NCI-H1436 (cell line): Measurements from ENCODE around the gene ZC3H13.

Experiments
- DNase-seq: peaks from one replicate; lab custom pipeline; 2025; lab: John Stamatoyannopoulos, UW

The ZC3H13 gene

GRCh38 chr13:46063292-46063691, 10.7 kb upstream of the ZC3H13 start:
- no peak for DNase-seq

- DNase-seq: no peak
Observed at GRCh38 chr13:46062185-46062584, 9.6 kb upstream of the ZC3H13 start.

- no peak for DNase-seq
Observed at GRCh38 chr13:46059405-46059804, 6.9 kb upstream of the ZC3H13 start.

- DNase-seq: no peak
Observed at GRCh38 chr13:46058268-46058667, 5.7 kb upstream of the ZC3H13 start.

- DNase-seq: no peak
Observed at GRCh38 chr13:46057256-46058015, 4.9 kb upstream of the ZC3H13 start.

- no peak for DNase-seq
Observed at GRCh38 chr13:46053162-46054012, 841 bp upstream of the ZC3H13 start.

GRCh38 chr13:46051968-46052318, 603 bp downstream of the ZC3H13 start:
- no peak for DNase-seq

- no peak for DNase-seq
Observed at GRCh38 chr13:46050771-46051170, 1.8 kb downstream of the ZC3H13 start.

GRCh38 chr13:46045424-46045823, 7.1 kb downstream of the ZC3H13 start:
- no peak for DNase-seq

- DNase-seq: no peak
Observed at GRCh38 chr13:46043647-46044046, 8.9 kb downstream of the ZC3H13 start.

- DNase-seq: no peak
Observed at GRCh38 chr13:46041419-46041839, 11.1 kb downstream of the ZC3H13 start.

GRCh38 chr13:46040763-46041162, 11.8 kb downstream of the ZC3H13 start:
- no peak for DNase-seq

GRCh38 chr13:46039411-46040182, 12.9 kb downstream of the ZC3H13 start:
- no peak for DNase-seq

GRCh38 chr13:46038296-46038695, 14.2 kb downstream of the ZC3H13 start:
- DNase-seq: no peak

- no peak for DNase-seq
Observed at GRCh38 chr13:46035066-46035465, 17.5 kb downstream of the ZC3H13 start.

- DNase-seq: no peak
Observed at GRCh38 chr13:46032341-46032740, 20.2 kb downstream of the ZC3H13 start.

GRCh38 chr13:46031581-46032263, 20.8 kb downstream of the ZC3H13 start:
- DNase-seq: no peak

GRCh38 chr13:46025157-46025556, 27.4 kb downstream of the ZC3H13 start:
- DNase-seq: no peak

- DNase-seq: no peak
Observed at GRCh38 chr13:46022481-46022880, 30.1 kb downstream of the ZC3H13 start.

GRCh38 chr13:46016216-46016615, 36.3 kb downstream of the ZC3H13 start:
- DNase-seq: no peak

GRCh38 chr13:46015366-46015765, 37.2 kb downstream of the ZC3H13 start:
- no peak for DNase-seq

- no peak for DNase-seq
Observed at GRCh38 chr13:46012404-46012803, 40.1 kb downstream of the ZC3H13 start.
